Esophagus squamous epithelium (tissue), 5 donors: ENCODE measurements around the gene FLT3. TPM values are rescaled to one million over a fixed set of nuclear protein-coding genes. Genes with fewer than 3 reads are reported as not detected.

ENCODE experiments used
- DNase-seq: peaks from one replicate; lab custom pipeline; 2025; lab: John Stamatoyannopoulos, UW
- H3K27ac ChIP-seq, 4 donors: fragments of 200-600 bp; sonication (generic); one replicate each; pipeline ENCODE4 v1.5.1; 2016 to 2019; ENCODE audit warnings: mild to moderate bottlenecking in 1 of 4
- H3K27me3 ChIP-seq, 4 donors: fragments of 200-600 bp; sonication (generic); 1 replicate in 3 of 4; 2 replicates in 1 of 4; pipeline versions ENCODE4 v1.5.1 to v1.6.0; 2017 to 2021; ENCODE audit warnings: antibody characterized with exemption in 1 of 4
- H3K36me3 ChIP-seq, 3 donors: fragments of 200-600 bp; sonication (generic); one replicate each; pipeline ENCODE4 v1.5.1; 2016 to 2019
- H3K4me1 ChIP-seq, 3 donors: fragments of 200-600 bp; sonication (generic); one replicate each; pipeline ENCODE4 v1.5.1; 2017 to 2019
- H3K4me3 ChIP-seq, 4 donors: fragments of 200-600 bp; sonication (generic); 1 replicate in 3 of 4; 2 replicates in 1 of 4; pipeline ENCODE4 v1.5.1; 2016 to 2019; ENCODE audit warnings: mild to moderate bottlenecking in 2 of 4, moderate library complexity in 1 of 4
- H3K9me3 ChIP-seq, 3 donors: fragments of 200-600 bp; sonication (generic); one replicate each; pipeline ENCODE4 v1.5.1; 2016 to 2019
- CTCF ChIP-seq, 6 experiments: fragments of 450-650 bp in 4 of 6; fragments of 200-600 bp in 2 of 6; sonication (generic) in 2 of 6; IDR thresholded peaks; one replicate each; pipeline ENCODE4 v1.5.1; 2016 to 2019; ENCODE audit warnings: antibody characterized with exemption in 6 of 6, mild to moderate bottlenecking in 4 of 6, moderate library complexity in 4 of 6
- POLR2A ChIP-seq, 4 donors: fragments of 450-650 bp; IDR thresholded peaks; one replicate each; pipeline ENCODE4 v1.6.1; 2017; ENCODE audit warnings: antibody characterized with exemption in 4 of 4, mild to moderate bottlenecking in 4 of 4, moderate library complexity in 3 of 4
- WGBS, 2 donors: methylation state at CpG; one replicate each; pipeline ENCODE4 v1.1.5; 2018; 5-methylcytosine and 5-hydroxymethylcytosine counted together
- intact Hi-C: fragments of 100-400 bp; cut with DNase I; formaldehyde crosslinking; loops from one replicate; pipeline ENCODE4 v1.15.0; 2022
- total RNA-seq, 4 donors: library from RNA; depleted of rRNA; stranded (reverse); fragments of >200 nt; gene quantifications; one replicate each; pipeline ENCODE4 v1.1.0, GENCODE V29; 2016
- donor health status: DM: yes; HTN: yes; CAD: no.

The FLT3 gene
- total RNA-seq, 4 donors from 2014 or later, result 0.09 to 1.5 (median 0.96) TPM

GRCh38 chr13:27969866-27970229 is 130.5 kb downstream of the FLT3 start:
- Histone ChIP-seq H3K4me3 (no peak overlapping the region), H3K4me1 (peaks cover 12 to 41% (median 14%) of the 10 kb centered on the region in 3 donors), H3K36me3 (no peaks in the 10 kb centered on the region), H3K9me3 (no peaks in the 10 kb centered on the region), H3K27me3 (peaks cover 39 to 100% (median 57%) of the 10 kb centered on the region in 4 donors), H3K27ac (no peak overlapping the region)
- TF ChIP-seq CTCF (IDR thresholded peaks at IDR 0.05) (no peak), POLR2A (IDR thresholded peaks at IDR 0.05) (no peak)
- intact Hi-C loops, result no loop called here
- DNase-seq, result no peak
- 19 to 25% methylated on average over 7 of the region's 7 CpGs for WGBS, 2 donors

- peaks cover 41 to 100% (median 59%) of the 10 kb centered on the region in 4 donors for H3K27me3 ChIP-seq
- no peaks in the 10 kb centered on the region for H3K36me3 ChIP-seq
- TF ChIP-seq CTCF (IDR thresholded peaks at IDR 0.05), result no peak
- TF ChIP-seq POLR2A (IDR thresholded peaks at IDR 0.05), result no peak
- WGBS, 2 donors, result 6 to 12% methylated on average over 19 to 28 of the region's 34 CpGs
- peak within 1 kb of the TSS in 2 of 4 donors; percentile 13 to 43 for H3K4me3 ChIP-seq
- peaks cover 12 to 41% (median 14%) of the 10 kb centered on the region in 3 donors for H3K4me1 ChIP-seq
- no peak within 1 kb of the TSS for H3K27ac ChIP-seq
- intact Hi-C loops, result no loop called here
- DNase-seq, result no peak
- H3K9me3 ChIP-seq, result no peaks in the 10 kb centered on the region
Observed at GRCh38 chr13:27969082-27969865, 131.1 kb downstream of the FLT3 start, which contains the start of gene CDX2. Gene CDX2 (minus strand): TSS chr13:27969315. CDS start chr13:27969006, 309 bp downstream.

GRCh38 chr13:27968316-27969081 is 131.9 kb downstream of the FLT3 start:
- Histone ChIP-seq H3K36me3 (no peaks in the 10 kb centered on the region), H3K9me3 (no peaks in the 10 kb centered on the region), H3K27ac (no peak overlapping the region), H3K4me1 (peaks cover 12 to 41% (median 14%) of the 10 kb centered on the region in 3 donors), H3K4me3 (peak overlapping the region in 2 of 4 donors; percentile 13 to 43), H3K27me3 (peaks cover 41 to 100% (median 60%) of the 10 kb centered on the region in 4 donors)
- DNase-seq, result no peak
- WGBS, 2 donors, result 0% methylated on average over 8 of the region's 86 CpGs; no CpG with 5 or more reads in 1 of the 2 donors
- TF ChIP-seq CTCF (IDR thresholded peaks at IDR 0.05), result no peak
- intact Hi-C loops, result no loop called here

GRCh38 chr13:27967736-27968315 is 132.6 kb downstream of the FLT3 start:
- H3K27me3 ChIP-seq, result peaks cover 41 to 100% (median 60%) of the 10 kb centered on the region in 4 donors
- WGBS, 2 donors, result 10 to 14% methylated on average over 8 to 27 of the region's 33 CpGs
- DNase-seq, result no peak
- no peak overlapping the region for H3K27ac ChIP-seq
- TF ChIP-seq CTCF (IDR thresholded peaks at IDR 0.05) (no peak), POLR2A (IDR thresholded peaks at IDR 0.05) (no peak)
- H3K4me1 ChIP-seq, result peaks cover 12 to 41% (median 14%) of the 10 kb centered on the region in 3 donors
- peak overlapping the region in 1 of 4 donors; percentile 43 for H3K4me3 ChIP-seq
- intact Hi-C loops, result no loop called here
- no peaks in the 10 kb centered on the region for H3K9me3 ChIP-seq
- no peaks in the 10 kb centered on the region for H3K36me3 ChIP-seq
